ENCODE data around the gene SLC27A1.
A peak's percentile ranks its signal among the peaks of the same experiment; 100 is the strongest.

The SLC27A1 gene

DNA sequence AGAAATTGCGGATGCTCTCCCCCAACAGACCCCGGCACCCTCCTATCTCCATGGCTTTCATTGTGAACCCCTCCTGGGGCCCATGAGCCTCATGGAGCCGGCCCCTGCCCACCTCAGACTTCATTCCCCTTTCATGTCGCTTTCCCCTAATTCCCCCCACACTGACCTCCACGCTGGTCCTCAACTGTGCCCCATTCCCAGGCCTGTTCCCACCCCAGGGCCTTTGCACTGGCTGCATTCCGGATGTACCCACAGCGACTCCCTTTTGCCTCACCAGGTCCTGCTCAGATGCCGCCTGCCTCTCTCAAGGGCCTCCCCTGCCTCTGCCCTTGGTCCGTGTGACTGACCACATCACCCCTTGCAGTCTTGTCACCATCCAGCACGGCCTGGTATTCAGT lies 13.3 kb downstream of the SLC27A1 start:
- no peak for DNase-seq (ENCODE audit: low spot score in 2 of 2)
- peaks cover 9% of the 10 kb centered on the region for H3K4me1 Mint-ChIP-seq
- no peak overlapping the region for H3K4me3 Mint-ChIP-seq
- no peaks in the 10 kb centered on the region for H3K27me3 Mint-ChIP-seq
- peaks cover 3% of the 10 kb centered on the region for H3K36me3 Mint-ChIP-seq (ENCODE audit: insufficient read depth)
- H3K27ac Mint-ChIP-seq (ENCODE audit: low read depth): no peak overlapping the region
- ATAC-seq (replicated peaks; ENCODE audit: extremely low read depth, poor library complexity, severe bottlenecking): no peak
- H3K9me3 Mint-ChIP-seq: no peaks in the 10 kb centered on the region

DNA sequence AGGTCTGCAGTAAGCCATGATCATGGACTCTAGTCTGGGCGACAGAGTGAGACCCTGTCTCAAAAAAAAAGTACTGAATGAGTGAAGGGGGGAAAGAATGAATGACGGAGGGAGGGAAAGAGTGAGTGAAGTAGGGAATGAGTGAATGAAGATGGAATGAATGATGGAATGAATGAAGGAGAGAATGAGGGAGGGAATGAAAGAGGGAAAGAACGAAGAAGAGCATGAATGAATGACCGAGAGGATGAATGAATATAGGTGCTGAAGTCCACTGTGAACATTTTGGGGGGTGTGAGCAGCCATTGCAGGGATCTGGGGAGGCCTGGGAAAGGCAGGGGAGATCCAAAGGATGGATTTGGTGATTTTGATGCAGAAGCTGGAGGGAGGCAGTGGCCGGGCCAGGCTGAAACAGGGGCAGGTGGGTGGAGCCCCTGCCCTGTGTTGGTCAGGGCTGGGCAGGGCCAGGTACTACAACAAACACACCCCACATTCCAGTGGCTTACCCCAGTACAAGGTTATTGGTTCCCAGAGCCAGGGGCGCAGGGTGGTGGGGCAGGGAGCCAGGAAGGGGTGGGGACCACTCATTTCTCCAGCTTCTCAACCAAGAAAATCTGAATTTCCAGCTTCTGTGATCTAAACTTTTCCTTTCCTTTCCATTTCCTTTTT lies 14.3 kb downstream of the SLC27A1 start:
- H3K4me3 Mint-ChIP-seq: no peak overlapping the region
- ATAC-seq (replicated peaks; ENCODE audit: extremely low read depth, poor library complexity, severe bottlenecking) (no peak), DNase-seq (ENCODE audit: low spot score in 2 of 2) (no peak)
- peak overlapping the region; percentile 23 for H3K27ac Mint-ChIP-seq (ENCODE audit: low read depth)
- peaks cover 16% of the 10 kb centered on the region for H3K4me1 Mint-ChIP-seq
- H3K36me3 Mint-ChIP-seq (ENCODE audit: insufficient read depth): peaks cover 3% of the 10 kb centered on the region
- no peaks in the 10 kb centered on the region for H3K27me3 Mint-ChIP-seq
- no peaks in the 10 kb centered on the region for H3K9me3 Mint-ChIP-seq

DNA sequence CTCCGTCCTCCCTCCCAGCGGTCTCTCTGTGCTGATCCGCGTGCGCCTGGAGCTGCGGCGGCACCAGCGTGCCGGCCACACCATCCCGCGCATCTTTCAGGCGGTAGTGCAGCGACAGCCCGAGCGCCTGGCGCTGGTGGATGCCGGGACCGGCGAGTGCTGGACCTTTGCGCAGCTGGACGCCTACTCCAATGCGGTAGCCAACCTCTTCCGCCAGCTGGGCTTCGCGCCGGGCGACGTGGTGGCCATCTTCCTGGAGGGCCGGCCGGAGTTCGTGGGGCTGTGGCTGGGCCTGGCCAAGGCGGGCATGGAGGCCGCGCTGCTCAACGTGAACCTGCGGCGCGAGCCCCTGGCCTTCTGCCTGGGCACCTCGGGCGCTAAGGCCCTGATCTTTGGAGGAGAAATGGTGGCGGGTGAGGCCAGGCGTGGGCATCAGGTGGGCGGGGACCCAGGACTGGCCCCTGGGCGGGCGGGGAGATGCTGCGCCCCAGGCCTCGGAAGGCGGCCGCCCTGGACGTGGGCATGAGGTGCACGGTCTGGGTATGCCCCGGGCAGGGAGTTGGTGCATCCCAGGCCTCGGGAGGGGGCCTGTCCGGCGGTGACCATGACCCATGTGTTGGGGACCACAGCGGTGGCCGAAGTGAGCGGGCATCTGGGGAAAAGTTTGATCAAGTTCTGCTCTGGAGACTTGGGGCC lies 16.4 kb downstream of the SLC27A1 start:
- Mint-ChIP-seq H3K9me3 (no peaks in the 10 kb centered on the region), H3K4me1 (peaks cover 19% of the 10 kb centered on the region), H3K4me3 (no peak overlapping the region), H3K27ac (ENCODE audit: low read depth) (no peak overlapping the region), H3K36me3 (ENCODE audit: insufficient read depth) (peaks cover 2% of the 10 kb centered on the region), H3K27me3 (no peaks in the 10 kb centered on the region)
- DNase-seq (ENCODE audit: low spot score in 2 of 2) (no peak), ATAC-seq (replicated peaks; ENCODE audit: extremely low read depth, poor library complexity, severe bottlenecking) (no peak)

DNA sequence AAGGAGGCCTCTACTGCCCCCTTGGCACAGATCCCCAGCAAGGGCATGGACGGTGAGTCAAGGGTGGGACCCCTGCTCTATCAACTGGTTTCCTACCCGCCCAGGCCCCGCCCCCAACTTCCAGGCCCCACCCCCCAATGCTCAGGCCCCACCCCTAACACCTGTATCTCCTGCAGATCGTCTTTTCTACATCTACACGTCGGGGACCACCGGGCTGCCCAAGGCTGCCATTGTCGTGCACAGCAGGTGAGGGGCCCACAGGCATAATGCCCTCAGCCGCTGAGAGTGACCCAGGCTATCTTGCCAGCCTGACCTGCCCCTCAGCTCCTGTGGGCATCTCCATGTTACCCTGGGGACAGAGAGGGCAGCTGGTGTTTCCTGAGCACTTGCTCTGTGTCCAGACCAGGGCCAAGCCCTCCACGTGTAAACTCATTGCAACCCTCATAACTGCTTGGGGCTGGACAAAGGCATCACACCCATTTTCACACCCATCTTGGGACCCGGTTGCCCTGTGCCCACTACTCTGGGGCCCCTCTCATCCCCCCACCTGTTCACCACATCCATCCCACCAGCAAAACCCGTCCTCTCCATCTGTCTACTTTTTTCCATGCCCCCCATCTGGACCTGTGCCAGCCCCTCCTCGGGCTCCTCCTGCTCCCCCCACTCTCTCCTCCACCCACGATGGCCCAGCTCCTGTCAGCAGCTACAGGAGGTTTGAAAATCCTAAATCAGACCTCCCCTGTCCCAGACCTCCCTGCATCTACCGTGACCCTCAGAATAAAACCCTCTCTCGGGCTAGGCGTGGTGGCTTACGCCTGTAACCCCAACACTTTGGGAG lies 17.2 kb downstream of the SLC27A1 start:
- no peaks in the 10 kb centered on the region for H3K9me3 Mint-ChIP-seq
- no peak for ATAC-seq (replicated peaks; ENCODE audit: extremely low read depth, poor library complexity, severe bottlenecking)

DNA sequence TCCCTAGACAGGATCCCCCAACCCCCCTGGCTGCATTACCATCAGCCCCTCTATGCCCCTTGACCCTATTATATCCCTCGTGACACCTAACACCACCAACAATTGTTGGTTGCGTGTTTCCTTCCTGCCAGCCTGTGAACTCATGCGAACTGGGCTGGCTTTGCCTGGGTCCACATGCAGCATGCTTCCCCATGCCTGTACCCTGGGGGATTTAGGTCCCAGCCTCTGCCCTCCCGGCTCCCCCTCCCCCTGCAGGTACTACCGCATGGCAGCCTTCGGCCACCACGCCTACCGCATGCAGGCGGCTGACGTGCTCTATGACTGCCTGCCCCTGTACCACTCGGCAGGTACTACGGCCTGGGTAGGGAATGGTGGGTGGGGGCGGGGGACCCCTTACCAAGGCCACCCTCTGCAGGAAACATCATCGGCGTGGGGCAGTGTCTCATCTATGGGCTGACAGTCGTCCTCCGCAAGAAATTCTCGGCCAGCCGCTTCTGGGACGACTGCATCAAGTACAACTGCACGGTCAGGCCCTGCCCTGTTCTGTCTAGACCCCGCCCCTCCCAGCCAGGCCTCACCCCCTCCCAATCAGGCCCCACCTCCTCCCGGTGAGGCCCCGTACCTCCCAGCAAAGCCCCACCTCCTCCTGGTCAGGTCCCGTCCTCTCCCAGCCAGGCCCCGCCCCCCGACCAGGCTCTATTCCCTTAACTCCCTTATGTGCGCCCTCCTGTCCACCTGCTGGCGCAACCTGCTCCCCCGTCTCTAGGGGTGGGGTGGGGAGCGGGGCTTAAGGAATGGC lies 18.5 kb downstream of the SLC27A1 start:
- ATAC-seq (replicated peaks; ENCODE audit: extremely low read depth, poor library complexity, severe bottlenecking): peak; percentile 75
- peak overlapping the region; percentile 63 for H3K4me3 Mint-ChIP-seq
- DNase-seq (ENCODE audit: low spot score in 2 of 2): peak; percentile 25 to 44
- peaks cover 2% of the 10 kb centered on the region for H3K36me3 Mint-ChIP-seq (ENCODE audit: insufficient read depth)
- peaks cover 19% of the 10 kb centered on the region for H3K4me1 Mint-ChIP-seq
- H3K27me3 Mint-ChIP-seq: no peaks in the 10 kb centered on the region
- no peaks in the 10 kb centered on the region for H3K9me3 Mint-ChIP-seq
- peak overlapping the region; percentile 78 for H3K27ac Mint-ChIP-seq (ENCODE audit: low read depth)

More for the DNA sequence above, 17.2 kb downstream of the SLC27A1 start:
- H3K4me3 Mint-ChIP-seq: no peak overlapping the region
- peaks cover 2% of the 10 kb centered on the region for H3K36me3 Mint-ChIP-seq (ENCODE audit: insufficient read depth)
- peak overlapping the region; percentile 78 for H3K27ac Mint-ChIP-seq (ENCODE audit: low read depth)
- peaks cover 19% of the 10 kb centered on the region for H3K4me1 Mint-ChIP-seq
- H3K27me3 Mint-ChIP-seq: no peaks in the 10 kb centered on the region
- no peak for DNase-seq (ENCODE audit: low spot score in 2 of 2)

DNA sequence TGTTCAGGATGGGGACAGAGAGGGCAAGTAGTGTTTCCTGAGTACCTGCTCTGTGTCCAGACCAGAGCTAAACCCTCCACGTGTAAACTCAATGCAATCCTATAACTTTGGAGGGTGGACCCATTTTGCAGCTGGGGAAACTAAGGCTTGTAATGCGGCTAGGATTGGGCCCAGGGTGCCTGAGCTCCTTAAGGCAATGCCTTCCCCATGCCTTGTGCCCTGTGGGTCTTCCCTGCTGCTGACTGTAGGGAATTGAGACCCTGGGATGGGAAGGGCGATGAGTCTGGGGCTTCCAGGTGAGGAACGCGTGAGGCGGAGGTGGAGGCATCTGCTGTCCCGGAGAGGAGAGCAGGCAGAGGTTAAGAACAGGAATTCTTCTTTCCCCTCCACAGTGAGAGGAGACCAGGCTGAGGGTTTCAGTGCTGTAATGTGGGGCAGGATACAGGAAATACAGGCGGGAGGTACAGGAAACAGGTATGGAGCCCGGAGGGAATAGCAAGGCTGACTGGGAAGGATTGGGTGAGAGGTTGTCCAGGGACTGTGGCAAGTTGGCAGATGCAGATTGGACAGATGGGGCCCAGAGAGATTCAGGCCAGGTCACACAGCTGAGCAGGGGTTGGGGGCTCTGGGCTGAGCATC lies 19.2 kb downstream of the SLC27A1 start:
- Mint-ChIP-seq H3K27me3 (no peaks in the 10 kb centered on the region), H3K4me1 (peaks cover 19% of the 10 kb centered on the region), H3K9me3 (no peaks in the 10 kb centered on the region), H3K4me3 (peak overlapping the region; percentile 63), H3K36me3 (ENCODE audit: insufficient read depth) (no peaks in the 10 kb centered on the region), H3K27ac (ENCODE audit: low read depth) (peak overlapping the region; percentile 72)
- ATAC-seq (replicated peaks; ENCODE audit: extremely low read depth, poor library complexity, severe bottlenecking) (no peak), DNase-seq (ENCODE audit: low spot score in 2 of 2) (no peak)

DNA sequence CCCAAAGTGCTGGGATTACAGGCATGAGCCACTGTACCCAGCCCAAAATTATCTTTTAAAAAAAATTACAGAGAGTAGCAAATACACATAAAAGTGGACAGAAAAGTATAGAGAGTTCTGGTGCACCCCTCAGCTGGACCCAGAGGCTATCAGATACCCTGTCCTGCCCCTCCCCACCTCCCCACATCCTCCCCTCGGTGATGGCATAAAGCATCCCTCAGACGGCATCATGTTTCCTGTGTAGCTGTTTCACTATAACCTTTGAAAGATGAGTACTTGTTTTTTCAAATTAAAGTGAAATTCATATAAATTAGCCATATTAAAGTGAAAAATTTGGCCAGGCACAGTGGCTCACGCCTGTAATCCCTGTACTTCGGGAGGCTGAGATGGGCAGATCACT lies 20.1 kb downstream of the SLC27A1 start:
- ATAC-seq (replicated peaks; ENCODE audit: extremely low read depth, poor library complexity, severe bottlenecking): peak; percentile 73
- no peaks in the 10 kb centered on the region for H3K27me3 Mint-ChIP-seq
- H3K9me3 Mint-ChIP-seq: no peaks in the 10 kb centered on the region
- H3K36me3 Mint-ChIP-seq (ENCODE audit: insufficient read depth): no peaks in the 10 kb centered on the region
- no peak overlapping the region for H3K4me3 Mint-ChIP-seq
- DNase-seq (ENCODE audit: low spot score in 2 of 2): peak in 1 of 2 donors; percentile 25
- H3K4me1 Mint-ChIP-seq: peaks cover 19% of the 10 kb centered on the region
- H3K27ac Mint-ChIP-seq (ENCODE audit: low read depth): no peak overlapping the region

DNA sequence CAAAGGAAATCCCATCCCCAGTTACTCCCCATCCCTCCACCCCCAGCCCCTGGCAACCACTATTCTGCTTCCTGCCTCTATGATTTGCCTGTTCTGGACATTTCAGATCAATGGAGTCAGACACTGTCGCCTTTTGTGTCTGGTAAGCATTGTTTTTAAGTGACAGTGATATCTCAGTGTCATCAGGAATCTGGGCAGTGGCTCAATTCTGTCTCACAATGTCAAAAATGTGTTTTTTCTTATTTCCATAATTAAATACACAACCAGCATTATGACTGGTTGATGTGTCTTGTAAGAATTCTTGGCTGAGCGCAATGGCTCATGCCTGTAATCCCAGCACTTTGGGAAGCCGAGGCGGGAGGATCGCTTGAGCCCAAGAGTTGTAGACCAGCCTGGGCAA lies 21.0 kb downstream of the SLC27A1 start:
- no peak for DNase-seq (ENCODE audit: low spot score in 2 of 2)

DNA sequence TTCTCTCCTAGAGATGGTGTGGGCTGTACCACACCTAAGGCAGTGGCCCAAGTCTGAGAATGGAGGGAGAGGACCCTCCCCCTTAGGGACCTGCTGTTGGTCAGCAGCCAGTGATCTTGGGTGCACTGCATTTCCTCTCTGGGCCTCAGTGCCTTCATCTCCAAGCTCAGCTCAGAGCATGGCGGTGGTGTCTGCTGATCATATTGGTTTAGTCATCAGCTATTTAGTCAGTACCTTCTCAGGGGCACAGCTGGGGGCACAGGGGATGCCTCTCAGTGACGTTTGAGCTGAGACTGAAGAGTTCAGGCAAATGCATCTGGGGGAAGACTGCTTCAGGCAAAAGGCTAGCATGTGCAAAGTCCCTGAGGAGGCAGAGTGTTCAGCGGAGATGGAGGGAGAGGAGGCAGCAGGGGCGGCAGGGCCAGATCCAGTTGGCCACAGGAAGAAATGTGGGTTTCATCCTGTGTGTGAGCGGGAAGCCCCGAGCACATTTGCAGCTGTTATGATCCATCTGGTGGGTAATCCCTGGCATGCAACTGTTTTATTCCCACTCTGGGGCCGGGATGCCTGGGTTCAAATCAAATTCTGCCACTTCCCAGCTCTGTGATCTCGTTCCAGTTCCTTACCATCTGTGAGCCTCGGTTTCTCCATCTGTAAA lies 25.4 kb downstream of the SLC27A1 start:
- H3K36me3 Mint-ChIP-seq (ENCODE audit: insufficient read depth): peaks cover 2% of the 10 kb centered on the region
- no peak overlapping the region for H3K27ac Mint-ChIP-seq (ENCODE audit: low read depth)
- no peaks in the 10 kb centered on the region for H3K9me3 Mint-ChIP-seq
- no peak for DNase-seq (ENCODE audit: low spot score in 2 of 2)
- peaks cover 27% of the 10 kb centered on the region for H3K4me1 Mint-ChIP-seq
- no peak overlapping the region for H3K4me3 Mint-ChIP-seq
- ATAC-seq (replicated peaks; ENCODE audit: extremely low read depth, poor library complexity, severe bottlenecking): no peak
- no peaks in the 10 kb centered on the region for H3K27me3 Mint-ChIP-seq

More for the DNA sequence above, 21.0 kb downstream of the SLC27A1 start:
- no peak overlapping the region for H3K4me3 Mint-ChIP-seq
- no peaks in the 10 kb centered on the region for H3K27me3 Mint-ChIP-seq
- peaks cover 27% of the 10 kb centered on the region for H3K4me1 Mint-ChIP-seq
- no peaks in the 10 kb centered on the region for H3K36me3 Mint-ChIP-seq (ENCODE audit: insufficient read depth)
- no peak for ATAC-seq (replicated peaks; ENCODE audit: extremely low read depth, poor library complexity, severe bottlenecking)
- H3K9me3 Mint-ChIP-seq: no peaks in the 10 kb centered on the region
- H3K27ac Mint-ChIP-seq (ENCODE audit: low read depth): no peak overlapping the region

DNA sequence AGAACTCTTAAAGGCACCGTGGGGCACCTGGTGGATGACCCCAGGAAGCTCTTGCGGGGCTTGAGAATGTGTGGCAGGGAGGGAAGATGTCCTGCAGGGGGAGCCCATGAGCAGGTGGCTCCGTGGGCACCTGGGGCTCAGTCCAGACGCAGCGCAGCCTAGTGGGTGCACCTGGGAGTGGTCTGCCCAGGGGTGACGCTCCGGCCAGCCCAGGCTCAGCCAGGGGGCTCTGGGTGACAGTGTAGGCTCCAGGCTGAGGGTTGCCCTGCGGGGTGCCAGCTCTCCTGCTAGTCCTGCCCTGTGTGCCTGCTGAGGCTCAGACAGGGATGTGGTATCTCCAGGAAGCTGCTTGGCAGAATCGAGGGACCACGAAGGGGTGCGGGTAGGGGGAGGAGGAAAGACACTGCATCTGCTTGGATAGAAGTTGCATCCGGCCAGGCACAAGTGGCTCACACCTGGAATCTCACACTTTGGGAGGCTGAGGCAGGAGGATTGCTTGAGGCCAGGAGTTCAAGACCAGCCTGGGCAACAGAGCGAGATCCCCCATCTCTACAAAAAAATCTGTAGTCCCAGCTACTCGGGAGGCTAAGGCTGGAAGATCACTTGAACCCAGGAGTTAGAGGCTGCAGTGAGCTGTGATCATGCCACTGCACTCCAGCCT lies 26.1 kb downstream of the SLC27A1 start:
- Mint-ChIP-seq H3K4me3 (no peak overlapping the region), H3K27ac (ENCODE audit: low read depth) (no peak overlapping the region), H3K4me1 (peaks cover 27% of the 10 kb centered on the region), H3K36me3 (ENCODE audit: insufficient read depth) (peaks cover 4% of the 10 kb centered on the region), H3K9me3 (no peaks in the 10 kb centered on the region), H3K27me3 (no peaks in the 10 kb centered on the region)
- DNase-seq (ENCODE audit: low spot score in 2 of 2) (peak; percentile 66 to 76), ATAC-seq (replicated peaks; ENCODE audit: extremely low read depth, poor library complexity, severe bottlenecking) (peak; percentile 93)

DNA sequence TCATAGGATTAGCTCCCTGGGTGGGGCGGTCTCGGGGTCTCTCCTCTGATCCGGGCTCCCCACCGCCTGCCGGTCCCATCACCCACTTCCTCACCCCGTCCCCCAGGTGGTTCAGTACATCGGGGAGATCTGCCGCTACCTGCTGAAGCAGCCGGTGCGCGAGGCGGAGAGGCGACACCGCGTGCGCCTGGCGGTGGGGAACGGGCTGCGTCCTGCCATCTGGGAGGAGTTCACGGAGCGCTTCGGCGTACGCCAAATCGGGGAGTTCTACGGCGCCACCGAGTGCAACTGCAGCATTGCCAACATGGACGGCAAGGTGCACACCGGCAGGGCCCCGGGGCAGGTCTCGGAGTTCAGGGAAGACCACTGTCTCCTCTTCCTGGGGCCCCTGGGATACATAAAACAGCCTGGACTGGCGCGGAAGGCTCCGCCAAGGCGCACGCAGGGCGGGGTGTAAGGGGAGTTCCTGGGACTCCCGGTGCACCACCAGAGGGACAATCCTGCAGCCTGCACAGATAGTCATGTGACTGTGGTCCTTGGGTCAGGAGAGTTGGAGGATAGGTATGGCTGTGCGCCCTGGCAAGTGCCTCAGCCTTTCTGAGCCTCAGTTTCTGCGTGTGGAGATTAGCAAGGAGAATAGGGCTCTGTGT lies 26.9 kb downstream of the SLC27A1 start:
- Mint-ChIP-seq H3K9me3 (no peaks in the 10 kb centered on the region), H3K27ac (ENCODE audit: low read depth) (no peak overlapping the region), H3K27me3 (no peaks in the 10 kb centered on the region)

More for the DNA sequence above, 26.9 kb downstream of the SLC27A1 start:
- no peak for ATAC-seq (replicated peaks; ENCODE audit: extremely low read depth, poor library complexity, severe bottlenecking)
- DNase-seq (ENCODE audit: low spot score in 2 of 2): no peak
- no peak overlapping the region for H3K4me3 Mint-ChIP-seq
- peaks cover 4% of the 10 kb centered on the region for H3K36me3 Mint-ChIP-seq (ENCODE audit: insufficient read depth)
- peaks cover 27% of the 10 kb centered on the region for H3K4me1 Mint-ChIP-seq
